Measurements from ENCODE around the gene RANBP3L. TPM values are rescaled to one million over a fixed set of nuclear protein-coding genes. Genes with fewer than 3 reads are reported as not detected.
"Not testable (repeated sequence)": the region's sequence is repeated elsewhere in the genome, so short reads cannot be mapped to it uniquely, and the experiment has no call there.

The RANBP3L gene
- polyA plus RNA-seq, 1 donor from 2014 or later: 2.5 TPM

- Histone ChIP-seq H3K9ac (ENCODE audit: low read length) (no peak overlapping the region), H3K4me2 (ENCODE audit: low read length) (no peak overlapping the region)
Measured at GRCh38 chr5:36346896-36347690, 45.4 kb upstream of the RANBP3L start.

GRCh38 chr5:36344899-36345298 is 43.2 kb upstream of the RANBP3L start:
- no peak overlapping the region for H3K4me3 ChIP-seq (ENCODE audit: low read length)
- H3K9ac ChIP-seq (ENCODE audit: low read length): no peak overlapping the region
- no peaks in the 10 kb centered on the region for H3K36me3 ChIP-seq (ENCODE audit: insufficient read depth, low read length)
- no peaks in the 10 kb centered on the region for H3K9me2 ChIP-seq (ENCODE audit: insufficient read depth, low read length)
- H4K20me1 ChIP-seq (ENCODE audit: insufficient read depth): no peaks in the 10 kb centered on the region
- H3K27ac ChIP-seq (ENCODE audit: low read length): no peak overlapping the region
- H3K4me2 ChIP-seq (ENCODE audit: low read length): no peak overlapping the region
- H3K27me3 ChIP-seq (ENCODE audit: insufficient read depth, low read depth, low read length): no peaks in the 10 kb centered on the region
- TF ChIP-seq SMC3 (conservative IDR thresholded peaks at IDR 0.05; ENCODE audit: poor library complexity) (no peak), RAD21 (conservative IDR thresholded peaks at IDR 0.05) (no peak), CTCF (IDR thresholded peaks at IDR 0.05; ENCODE audit: poor library complexity, severe bottlenecking) (no peak)
- TF ChIP-seq, protein P1, sequence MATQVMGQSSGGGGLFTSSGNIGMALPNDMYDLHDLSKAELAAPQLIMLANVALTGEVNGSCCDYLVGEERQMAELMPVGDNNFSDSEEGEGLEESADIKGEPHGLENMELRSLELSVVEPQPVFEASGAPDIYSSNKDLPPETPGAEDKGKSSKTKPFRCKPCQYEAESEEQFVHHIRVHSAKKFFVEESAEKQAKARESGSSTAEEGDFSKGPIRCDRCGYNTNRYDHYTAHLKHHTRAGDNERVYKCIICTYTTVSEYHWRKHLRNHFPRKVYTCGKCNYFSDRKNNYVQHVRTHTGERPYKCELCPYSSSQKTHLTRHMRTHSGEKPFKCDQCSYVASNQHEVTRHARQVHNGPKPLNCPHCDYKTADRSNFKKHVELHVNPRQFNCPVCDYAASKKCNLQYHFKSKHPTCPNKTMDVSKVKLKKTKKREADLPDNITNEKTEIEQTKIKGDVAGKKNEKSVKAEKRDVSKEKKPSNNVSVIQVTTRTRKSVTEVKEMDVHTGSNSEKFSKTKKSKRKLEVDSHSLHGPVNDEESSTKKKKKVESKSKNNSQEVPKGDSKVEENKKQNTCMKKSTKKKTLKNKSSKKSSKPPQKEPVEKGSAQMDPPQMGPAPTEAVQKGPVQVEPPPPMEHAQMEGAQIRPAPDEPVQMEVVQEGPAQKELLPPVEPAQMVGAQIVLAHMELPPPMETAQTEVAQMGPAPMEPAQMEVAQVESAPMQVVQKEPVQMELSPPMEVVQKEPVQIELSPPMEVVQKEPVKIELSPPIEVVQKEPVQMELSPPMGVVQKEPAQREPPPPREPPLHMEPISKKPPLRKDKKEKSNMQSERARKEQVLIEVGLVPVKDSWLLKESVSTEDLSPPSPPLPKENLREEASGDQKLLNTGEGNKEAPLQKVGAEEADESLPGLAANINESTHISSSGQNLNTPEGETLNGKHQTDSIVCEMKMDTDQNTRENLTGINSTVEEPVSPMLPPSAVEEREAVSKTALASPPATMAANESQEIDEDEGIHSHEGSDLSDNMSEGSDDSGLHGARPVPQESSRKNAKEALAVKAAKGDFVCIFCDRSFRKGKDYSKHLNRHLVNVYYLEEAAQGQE (IDR thresholded peaks at IDR 0.05; ENCODE audit: borderline replicate concordance): no peak
- H3K9me3 ChIP-seq (ENCODE audit: low read length): no peaks in the 10 kb centered on the region
- no peak overlapping the region for H2AFZ ChIP-seq (ENCODE audit: low read depth, low read length)
- H3F3A ChIP-seq (ENCODE audit: insufficient read depth, low read length, poor library complexity, severe bottlenecking): no peaks in the 10 kb centered on the region
- no peaks in the 10 kb centered on the region for H3K79me2 ChIP-seq (replicated peaks; ENCODE audit: insufficient read depth, low read length)

More at GRCh38 chr5:36346896-36347690, 45.4 kb upstream of the RANBP3L start:
- Histone ChIP-seq H3K9me3 (ENCODE audit: low read length) (no peaks in the 10 kb centered on the region), H3K79me2 (replicated peaks; ENCODE audit: insufficient read depth, low read length) (no peaks in the 10 kb centered on the region), H3K4me3 (ENCODE audit: low read length) (no peak overlapping the region), H4K20me1 (ENCODE audit: insufficient read depth) (no peaks in the 10 kb centered on the region), H3K9me2 (ENCODE audit: insufficient read depth, low read length) (no peaks in the 10 kb centered on the region), H3K27ac (ENCODE audit: low read length) (no peak overlapping the region), H3F3A (ENCODE audit: insufficient read depth, low read length, poor library complexity, severe bottlenecking) (no peaks in the 10 kb centered on the region), H3K36me3 (ENCODE audit: insufficient read depth, low read length) (no peaks in the 10 kb centered on the region), H3K27me3 (ENCODE audit: insufficient read depth, low read depth, low read length) (no peaks in the 10 kb centered on the region), H2AFZ (ENCODE audit: low read depth, low read length) (no peak overlapping the region)
- TF ChIP-seq EP300 (conservative IDR thresholded peaks at IDR 0.05; ENCODE audit: poor library complexity, severe bottlenecking) (no peak), MXI1 (conservative IDR thresholded peaks at IDR 0.05; ENCODE audit: poor library complexity, severe bottlenecking) (no peak), CTCF (IDR thresholded peaks at IDR 0.05; ENCODE audit: poor library complexity, severe bottlenecking) (no peak), EZH2 (IDR thresholded peaks at IDR 0.05; ENCODE audit: borderline replicate concordance, insufficient read depth, low read length, poor library complexity, severe bottlenecking) (no peak), TAF1 (IDR thresholded peaks at IDR 0.05; ENCODE audit: low read depth) (no peak), SMC3 (conservative IDR thresholded peaks at IDR 0.05; ENCODE audit: poor library complexity) (no peak), RAD21 (conservative IDR thresholded peaks at IDR 0.05) (no peak), POLR2AphosphoS5 (IDR thresholded peaks at IDR 0.05) (no peak)
- TF ChIP-seq, protein P1 (IDR thresholded peaks at IDR 0.05; ENCODE audit: borderline replicate concordance): no peak

- H3K4me2 ChIP-seq (ENCODE audit: low read length); H3K9me3 ChIP-seq (ENCODE audit: low read length); H2AFZ ChIP-seq (ENCODE audit: low read depth, low read length); H3K9me2 ChIP-seq (ENCODE audit: insufficient read depth, low read length); H3K79me2 ChIP-seq (replicated peaks; ENCODE audit: insufficient read depth, low read length); H3K36me3 ChIP-seq (ENCODE audit: insufficient read depth, low read length); H3F3A ChIP-seq (ENCODE audit: insufficient read depth, low read length, poor library complexity, severe bottlenecking); H3K27me3 ChIP-seq (ENCODE audit: insufficient read depth, low read depth, low read length); H4K20me1 ChIP-seq (ENCODE audit: insufficient read depth); H3K4me3 ChIP-seq (ENCODE audit: low read length); H3K9ac ChIP-seq (ENCODE audit: low read length); H3K27ac ChIP-seq (ENCODE audit: low read length): not testable (repeated sequence)
Measured at GRCh38 chr5:36341720-36342119, 40.0 kb upstream of the RANBP3L start.
